C4-2B (cell line): ENCODE results near the gene CLCA2.

Experiments
- ZFX ChIP-seq: fragments of 450-650 bp; IDR thresholded peaks from 2 replicates; pipeline ENCODE4 v1.6.1; 2017
- TF ChIP-seq, protein P1 (sequence below): fragments of 450-650 bp; conservative IDR thresholded peaks from 2 replicates; pipeline ENCODE4 v1.5.1; 2017; ENCODE audit warnings: mild to moderate bottlenecking

DNA sequence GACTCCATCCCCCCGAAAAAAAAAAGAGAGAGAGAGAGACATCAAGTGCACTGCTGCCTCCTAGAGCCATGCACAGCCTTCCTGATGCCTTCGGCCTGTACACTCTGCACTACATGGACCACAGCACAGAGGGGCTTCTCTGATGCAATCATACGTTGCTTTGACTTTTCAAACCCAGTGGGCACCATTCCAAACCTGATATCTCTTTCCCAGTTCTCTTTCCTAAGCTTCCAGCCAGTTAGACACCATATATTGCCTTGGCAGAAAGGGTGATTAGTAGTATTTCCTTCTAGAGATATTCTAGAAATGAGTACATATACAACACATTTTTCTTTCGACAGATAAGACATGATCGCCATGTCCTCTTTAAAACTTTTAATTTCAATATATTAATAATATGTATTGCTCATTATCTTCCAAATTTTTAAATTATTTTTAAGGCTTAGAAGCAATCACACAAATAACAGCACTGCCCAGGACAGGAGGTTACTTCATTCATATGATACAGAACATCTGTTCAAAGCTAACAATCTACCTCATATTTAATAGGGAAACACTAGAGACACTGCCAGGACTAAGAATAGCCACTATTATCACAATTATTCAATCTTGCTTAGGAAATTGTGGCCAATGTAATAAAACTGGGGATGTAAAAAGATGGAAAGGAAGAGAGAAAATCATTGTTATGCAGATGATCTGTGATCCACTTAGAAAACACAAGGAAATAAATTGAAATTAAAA, 54.6 kb downstream of the CLCA2 start:
- TF ChIP-seq, protein P1, sequence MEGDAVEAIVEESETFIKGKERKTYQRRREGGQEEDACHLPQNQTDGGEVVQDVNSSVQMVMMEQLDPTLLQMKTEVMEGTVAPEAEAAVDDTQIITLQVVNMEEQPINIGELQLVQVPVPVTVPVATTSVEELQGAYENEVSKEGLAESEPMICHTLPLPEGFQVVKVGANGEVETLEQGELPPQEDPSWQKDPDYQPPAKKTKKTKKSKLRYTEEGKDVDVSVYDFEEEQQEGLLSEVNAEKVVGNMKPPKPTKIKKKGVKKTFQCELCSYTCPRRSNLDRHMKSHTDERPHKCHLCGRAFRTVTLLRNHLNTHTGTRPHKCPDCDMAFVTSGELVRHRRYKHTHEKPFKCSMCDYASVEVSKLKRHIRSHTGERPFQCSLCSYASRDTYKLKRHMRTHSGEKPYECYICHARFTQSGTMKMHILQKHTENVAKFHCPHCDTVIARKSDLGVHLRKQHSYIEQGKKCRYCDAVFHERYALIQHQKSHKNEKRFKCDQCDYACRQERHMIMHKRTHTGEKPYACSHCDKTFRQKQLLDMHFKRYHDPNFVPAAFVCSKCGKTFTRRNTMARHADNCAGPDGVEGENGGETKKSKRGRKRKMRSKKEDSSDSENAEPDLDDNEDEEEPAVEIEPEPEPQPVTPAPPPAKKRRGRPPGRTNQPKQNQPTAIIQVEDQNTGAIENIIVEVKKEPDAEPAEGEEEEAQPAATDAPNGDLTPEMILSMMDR: no peak
- TF ChIP-seq ZFX: no peak
